Mesendoderm (in vitro differentiated cells): Measurements from ENCODE around the gene FGL2.

ENCODE experiments used
- DNase-seq: peaks from one replicate; pipeline ENCODE4 v3.0.0; 2013
- H2AK5ac ChIP-seq: 2 replicates; pipeline ENCODE4 v1.6.1; 2013; ENCODE audit warnings: low read length, inconsistent platforms
- H2BK120ac ChIP-seq: 2 replicates; pipeline ENCODE4 v1.6.1; 2013; ENCODE audit warnings: low read depth, mild to moderate bottlenecking, low read length, moderate library complexity, mixed read lengths
- H2BK15ac ChIP-seq: replicated peaks from 2 replicates; pipeline ENCODE4 v1.6.1; 2013; ENCODE audit warnings: low read depth, mild to moderate bottlenecking, moderate library complexity
- H2BK5ac ChIP-seq: 2 replicates; pipeline ENCODE4 v1.6.1; 2013; ENCODE audit warnings: low read length, inconsistent platforms
- H3K18ac ChIP-seq: 2 replicates; pipeline ENCODE4 v1.6.1; 2013; ENCODE audit warnings: mild to moderate bottlenecking, low read length, mixed read lengths
- H3K23ac ChIP-seq: one replicate; pipeline ENCODE4 v1.6.1; 2013; ENCODE audit warnings: low read length
- H3K27ac ChIP-seq: 2 replicates; pipeline ENCODE4 v1.5.1; 2013; ENCODE audit warnings: low read depth, mild to moderate bottlenecking, inconsistent platforms, low read length, moderate library complexity
- H3K27me3 ChIP-seq: 2 replicates; pipeline ENCODE4 v1.6.1; 2013; ENCODE audit warnings: low read length, control low read depth, mild to moderate bottlenecking, inconsistent platforms; ENCODE audit not compliant: insufficient read depth, poor library complexity
- H3K36me3 ChIP-seq: 2 replicates; pipeline ENCODE4 v1.6.1; 2013; ENCODE audit warnings: low read length, inconsistent platforms; ENCODE audit not compliant: control insufficient read depth, insufficient read depth
- H3K4ac ChIP-seq: one replicate; pipeline ENCODE4 v1.6.1; 2013; ENCODE audit warnings: low read depth, mild to moderate bottlenecking, low read length, moderate library complexity
- H3K4me1 ChIP-seq: 2 replicates; pipeline ENCODE4 v1.6.1; 2013; ENCODE audit warnings: low read depth, low read length, inconsistent platforms; ENCODE audit not compliant: control insufficient read depth
- H3K4me2 ChIP-seq: 2 replicates; pipeline ENCODE4 v1.6.1; 2013; ENCODE audit warnings: low read length
- H3K4me3 ChIP-seq: 2 replicates; pipeline ENCODE4 v1.5.1; 2013; ENCODE audit warnings: mild to moderate bottlenecking, low read length
- H3K56ac ChIP-seq: one replicate; pipeline ENCODE4 v1.6.1; 2013; ENCODE audit warnings: low read length
- H3K79me1 ChIP-seq: 2 replicates; pipeline ENCODE4 v1.6.1; 2013; ENCODE audit warnings: low read length, inconsistent platforms
- H3K79me2 ChIP-seq: 2 replicates; pipeline ENCODE4 v1.6.1; 2013; ENCODE audit warnings: mild to moderate bottlenecking, low read length; ENCODE audit not compliant: control insufficient read depth, insufficient read depth
- H3K9ac ChIP-seq: 2 replicates; pipeline ENCODE4 v1.6.1; 2013; ENCODE audit warnings: low read length, inconsistent platforms
- H4K5ac ChIP-seq: one replicate; pipeline ENCODE4 v1.6.1; 2013; ENCODE audit warnings: low read length
- H4K8ac ChIP-seq: one replicate; pipeline ENCODE4 v1.6.1; 2013; ENCODE audit warnings: low read depth, mild to moderate bottlenecking, control low read depth, low read length, moderate library complexity
- WGBS: extraction: QIAGEN DNeasy Blood & Tissue Kit; methylation state at CpG from one replicate; pipeline ENCODE4 v1.1.7; 2013; ENCODE audit warnings: low lambda C conversion rate, missing lambda C conversion rate; ENCODE audit not compliant: insufficient coverage; ENCODE audit errors: extremely low coverage; 5-methylcytosine and 5-hydroxymethylcytosine counted together

FGL2 gene

DNA sequence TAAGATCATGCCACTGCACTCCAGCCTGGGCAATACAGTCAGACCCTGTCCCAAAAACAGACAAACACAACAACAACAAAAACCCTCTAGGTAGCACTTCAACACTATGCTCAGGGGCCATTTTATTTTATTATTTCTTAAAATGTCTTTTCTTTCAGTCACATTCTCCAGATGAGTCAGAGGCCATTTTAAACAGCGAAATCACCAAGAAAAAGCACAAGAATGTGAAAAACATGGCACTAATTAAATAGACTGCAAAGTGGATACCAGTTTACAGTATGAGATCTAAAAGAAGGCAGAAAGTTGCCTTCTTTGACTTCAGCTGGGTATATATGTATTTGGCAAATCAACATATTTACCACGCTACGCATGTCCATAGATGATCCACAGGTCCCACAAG, 6.1 kb upstream of the FGL2 start:
- H4K8ac ChIP-seq: no peak overlapping the region
- no peaks in the 10 kb centered on the region for H3K79me2 ChIP-seq
- H3K23ac ChIP-seq: no peak overlapping the region
- H3K36me3 ChIP-seq: no peaks in the 10 kb centered on the region
- no peak overlapping the region for H3K4me3 ChIP-seq
- no peak overlapping the region for H2BK15ac ChIP-seq
- no peak overlapping the region for H3K4me2 ChIP-seq
- no peak overlapping the region for H2BK5ac ChIP-seq
- H4K5ac ChIP-seq: no peak overlapping the region
- H3K27ac ChIP-seq: no peak overlapping the region
- no peaks in the 10 kb centered on the region for H3K79me1 ChIP-seq
- H3K56ac ChIP-seq: no peak overlapping the region
- WGBS: no CpG with 5 or more reads among the region's 3 CpGs
- H3K18ac ChIP-seq: no peak overlapping the region
- no peak overlapping the region for H3K4ac ChIP-seq
- no peak overlapping the region for H2AK5ac ChIP-seq
- no peak for DNase-seq
- H3K4me1 ChIP-seq: no peaks in the 10 kb centered on the region
- no peaks in the 10 kb centered on the region for H3K27me3 ChIP-seq
- H2BK120ac ChIP-seq: no peak overlapping the region
- no peak overlapping the region for H3K9ac ChIP-seq

GRCh38 chr7:77202481-77202976, 2.9 kb upstream of the FGL2 start:
- H3K27me3 ChIP-seq: no peaks in the 10 kb centered on the region
- H4K8ac ChIP-seq: no peak overlapping the region
- H3K79me2 ChIP-seq: no peaks in the 10 kb centered on the region
- H4K5ac ChIP-seq: no peak overlapping the region
- no peak overlapping the region for H3K56ac ChIP-seq
- H2BK5ac ChIP-seq: no peak overlapping the region
- no peak overlapping the region for H3K23ac ChIP-seq
- no peak overlapping the region for H2AK5ac ChIP-seq
- H3K9ac ChIP-seq: no peak overlapping the region
- H3K36me3 ChIP-seq: no peaks in the 10 kb centered on the region
- no peaks in the 10 kb centered on the region for H3K79me1 ChIP-seq
- no peak overlapping the region for H3K18ac ChIP-seq
- no peak for DNase-seq
- no peak overlapping the region for H3K4me3 ChIP-seq
- H3K4me2 ChIP-seq: no peak overlapping the region
- no peaks in the 10 kb centered on the region for H3K4me1 ChIP-seq
- no peak overlapping the region for H3K27ac ChIP-seq
- no peak overlapping the region for H2BK120ac ChIP-seq
- no peak overlapping the region for H3K4ac ChIP-seq
- no CpG with 5 or more reads among the region's 4 CpGs for whole genome bisulfite sequencing
- no peak overlapping the region for H2BK15ac ChIP-seq

GRCh38 chr7:77200542-77200941, 923 bp upstream of the FGL2 start:
- Histone ChIP-seq H3K36me3 (no peaks in the 10 kb centered on the region), H4K5ac (no peak overlapping the region), H2BK5ac (no peak overlapping the region), H3K79me1 (no peaks in the 10 kb centered on the region), H3K4me1 (no peaks in the 10 kb centered on the region), H3K23ac (no peak overlapping the region), H3K9ac (no peak overlapping the region), H3K27ac (no peak overlapping the region), H2BK120ac (no peak overlapping the region), H2BK15ac (no peak overlapping the region), H3K4ac (no peak overlapping the region), H3K56ac (no peak overlapping the region), H3K18ac (no peak overlapping the region), H3K4me3 (no peak overlapping the region), H2AK5ac (no peak overlapping the region), H3K27me3 (no peaks in the 10 kb centered on the region), H3K79me2 (no peaks in the 10 kb centered on the region), H3K4me2 (no peak overlapping the region), H4K8ac (no peak overlapping the region)
- WGBS: no CpG with 5 or more reads among the region's 2 CpGs
- no peak for DNase-seq

GRCh38 chr7:77197141-77197540, 2.5 kb downstream of the FGL2 start:
- H3K18ac ChIP-seq: no peak overlapping the region
- no peak overlapping the region for H3K4me2 ChIP-seq
- no peaks in the 10 kb centered on the region for H3K27me3 ChIP-seq
- H3K23ac ChIP-seq: no peak overlapping the region
- H3K4ac ChIP-seq: no peak overlapping the region
- H3K79me1 ChIP-seq: no peaks in the 10 kb centered on the region
- no peak overlapping the region for H3K4me3 ChIP-seq
- H2BK15ac ChIP-seq: no peak overlapping the region
- no peaks in the 10 kb centered on the region for H3K4me1 ChIP-seq
- H3K27ac ChIP-seq: no peak overlapping the region
- no peaks in the 10 kb centered on the region for H3K36me3 ChIP-seq
- H4K8ac ChIP-seq: no peak overlapping the region
- no peak overlapping the region for H4K5ac ChIP-seq
- no CpG with 5 or more reads among the region's 4 CpGs for WGBS
- H3K56ac ChIP-seq: no peak overlapping the region
- no peak for DNase-seq
- no peaks in the 10 kb centered on the region for H3K79me2 ChIP-seq
- no peak overlapping the region for H2BK5ac ChIP-seq
- no peak overlapping the region for H3K9ac ChIP-seq
- no peak overlapping the region for H2AK5ac ChIP-seq
- no peak overlapping the region for H2BK120ac ChIP-seq

DNA sequence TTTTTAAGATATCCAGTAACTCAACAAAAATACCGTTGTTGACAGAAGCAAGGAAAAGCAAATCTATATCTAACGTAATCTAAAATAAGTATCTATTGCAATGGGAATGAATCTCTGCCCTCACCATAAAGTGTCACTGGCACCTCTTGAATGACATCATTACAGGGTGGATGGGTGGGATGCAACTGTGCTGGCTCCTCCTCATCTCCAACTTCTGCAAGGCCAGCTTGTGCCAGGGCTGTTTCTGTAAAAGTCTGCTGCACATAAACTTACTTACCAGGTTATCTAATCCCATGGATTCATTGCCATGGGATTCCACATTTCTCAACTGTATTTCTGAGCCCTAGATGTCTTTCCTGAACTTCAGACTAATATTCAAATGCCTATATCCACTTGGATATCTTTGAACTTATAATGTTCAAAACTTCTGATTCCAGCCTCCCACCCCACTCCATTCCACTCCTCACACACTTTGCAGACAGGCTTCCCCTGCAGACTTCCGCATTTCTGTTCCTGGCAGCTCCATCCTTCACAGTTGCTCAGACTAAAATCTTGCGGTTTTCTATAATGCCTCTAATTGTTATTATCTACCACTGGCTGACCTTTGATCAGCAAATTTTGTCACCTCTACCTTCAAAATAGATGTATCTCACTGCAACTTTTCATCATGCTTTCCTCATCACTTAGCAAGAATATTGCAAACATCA, 10.7 kb downstream of the FGL2 start:
- Histone ChIP-seq H4K5ac (no peak overlapping the region), H3K23ac (no peak overlapping the region), H3K27me3 (no peaks in the 10 kb centered on the region), H3K4me1 (no peaks in the 10 kb centered on the region), H3K4me2 (no peak overlapping the region), H3K79me2 (no peaks in the 10 kb centered on the region), H4K8ac (no peak overlapping the region), H3K27ac (no peak overlapping the region), H3K4ac (no peak overlapping the region), H3K56ac (no peak overlapping the region), H2BK120ac (no peak overlapping the region), H3K79me1 (no peaks in the 10 kb centered on the region), H3K18ac (no peak overlapping the region), H3K36me3 (no peaks in the 10 kb centered on the region), H2BK15ac (no peak overlapping the region), H3K9ac (no peak overlapping the region), H2AK5ac (no peak overlapping the region), H2BK5ac (no peak overlapping the region), H3K4me3 (no peak overlapping the region)
- no peak for DNase-seq
- no CpG with 5 or more reads among the region's 4 CpGs for WGBS

- no CpG with 5 or more reads among the region's 2 CpGs for WGBS
- DNase-seq: no peak
- no peaks in the 10 kb centered on the region for H3K79me1 ChIP-seq
These were observed 13.8 kb downstream of the FGL2 start for GRCh38 chr7:77185866-77186265.

More at GRCh38 chr7:77185866-77186265, 13.8 kb downstream of the FGL2 start:
- Histone ChIP-seq H3K23ac (no peak overlapping the region), H3K4me3 (no peak overlapping the region), H3K56ac (no peak overlapping the region), H2BK15ac (no peak overlapping the region), H3K9ac (no peak overlapping the region), H3K4ac (no peak overlapping the region), H3K4me1 (no peaks in the 10 kb centered on the region), H3K36me3 (no peaks in the 10 kb centered on the region), H2BK5ac (no peak overlapping the region), H3K18ac (no peak overlapping the region), H2BK120ac (no peak overlapping the region), H3K79me2 (no peaks in the 10 kb centered on the region), H2AK5ac (no peak overlapping the region), H4K8ac (no peak overlapping the region), H3K27me3 (no peaks in the 10 kb centered on the region), H3K27ac (no peak overlapping the region), H4K5ac (no peak overlapping the region), H3K4me2 (no peak overlapping the region)
